H54 (cell line): Measurements from ENCODE around the gene C19orf33.

Source experiments
- DNase-seq: peaks from one replicate; pipeline ENCODE4 v3.0.0; 2011; ENCODE audit warnings: low spot score, mixed read lengths; ENCODE audit not compliant: insufficient read length
- FAIRE-seq: peaks from 3 replicates; lab custom pipeline; 2011; peaks lifted over from hg19 to GRCh38; lab: Jason Lieb, UNC
- POLR2A ChIP-seq: IDR thresholded peaks from 2 replicates; pipeline ENCODE4 v1.6.1; 2011; ENCODE audit warnings: low read depth, mild to moderate bottlenecking, low read length

The C19orf33 gene

DNA sequence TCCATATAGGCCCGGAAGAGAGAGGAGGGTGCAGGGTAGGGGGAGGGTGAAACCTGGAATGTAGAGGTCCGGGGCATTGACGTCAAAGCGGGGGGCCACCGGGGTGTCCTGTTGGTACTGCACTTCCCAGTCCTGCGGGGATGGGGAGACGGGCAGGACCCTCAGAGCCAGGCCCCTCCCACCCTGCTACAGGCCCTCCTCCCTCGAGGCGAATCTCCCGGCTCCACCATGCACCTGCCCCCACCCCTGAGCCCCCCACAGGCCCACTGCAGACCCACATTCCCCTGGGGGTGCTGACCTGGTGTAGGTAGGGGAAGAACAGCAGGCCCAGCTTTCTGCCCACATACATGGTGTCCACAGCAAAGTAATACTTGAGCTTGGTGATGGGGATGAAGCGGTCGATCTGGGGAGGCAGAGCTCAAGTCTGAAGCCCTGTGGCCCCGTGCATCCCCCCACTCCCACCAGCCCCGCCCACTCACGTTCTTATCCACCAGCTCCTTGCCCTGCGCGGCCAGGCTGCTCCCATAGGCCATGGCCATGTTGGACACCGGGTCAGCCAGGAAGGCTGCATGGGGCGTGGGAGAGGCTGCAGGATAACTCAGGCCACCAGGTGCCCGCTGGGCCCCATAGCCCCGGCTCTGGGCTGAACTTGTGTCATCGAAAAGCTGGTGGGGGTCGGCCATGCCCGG lies 5.0 kb downstream of the C19orf33 start:
- no peak for FAIRE-seq

DNA sequence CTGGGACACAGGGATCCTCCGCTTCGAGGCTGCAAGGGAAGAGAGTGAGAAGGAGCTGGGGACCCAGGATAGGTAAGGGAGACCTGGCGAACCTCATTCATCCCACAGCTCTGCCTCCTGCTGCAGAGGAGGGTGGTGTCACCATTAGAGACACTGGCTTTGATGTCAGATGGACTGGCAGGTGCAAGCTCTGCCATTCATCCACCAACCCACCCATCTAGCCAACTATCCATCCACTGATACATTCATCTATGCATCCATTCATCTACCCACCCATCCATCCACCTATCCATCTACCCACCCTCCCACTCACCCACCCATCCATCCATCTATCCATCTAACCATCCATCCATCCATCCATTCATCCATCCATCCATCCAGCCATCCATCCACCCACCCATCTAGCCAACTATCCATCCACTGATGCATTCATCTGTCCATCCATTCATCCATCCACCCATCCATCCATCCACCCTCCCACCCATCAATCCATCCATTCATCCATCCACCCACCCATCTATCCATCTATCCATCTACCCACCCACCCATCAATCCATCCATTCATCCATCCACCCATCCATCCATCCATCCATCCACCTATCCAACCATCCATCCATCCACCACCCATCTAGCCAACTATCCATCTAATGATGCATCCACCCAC lies 5.7 kb downstream of the C19orf33 start:
- no peak for FAIRE-seq
- TF ChIP-seq POLR2A, result no peak
- DNase-seq, result no peak

More for the DNA sequence above, 5.0 kb downstream of the C19orf33 start:
- no peak for TF ChIP-seq POLR2A
- DNase-seq, result no peak

GRCh38 chr19:38310279-38310670 lies 6.2 kb downstream of the C19orf33 start:
- FAIRE-seq, result no peak
- DNase-seq, result no peak
- no peak for TF ChIP-seq POLR2A

GRCh38 chr19:38310986-38311385 lies 6.9 kb downstream of the C19orf33 start:
- DNase-seq, result no peak
- no peak for TF ChIP-seq POLR2A
- no peak for FAIRE-seq

DNA sequence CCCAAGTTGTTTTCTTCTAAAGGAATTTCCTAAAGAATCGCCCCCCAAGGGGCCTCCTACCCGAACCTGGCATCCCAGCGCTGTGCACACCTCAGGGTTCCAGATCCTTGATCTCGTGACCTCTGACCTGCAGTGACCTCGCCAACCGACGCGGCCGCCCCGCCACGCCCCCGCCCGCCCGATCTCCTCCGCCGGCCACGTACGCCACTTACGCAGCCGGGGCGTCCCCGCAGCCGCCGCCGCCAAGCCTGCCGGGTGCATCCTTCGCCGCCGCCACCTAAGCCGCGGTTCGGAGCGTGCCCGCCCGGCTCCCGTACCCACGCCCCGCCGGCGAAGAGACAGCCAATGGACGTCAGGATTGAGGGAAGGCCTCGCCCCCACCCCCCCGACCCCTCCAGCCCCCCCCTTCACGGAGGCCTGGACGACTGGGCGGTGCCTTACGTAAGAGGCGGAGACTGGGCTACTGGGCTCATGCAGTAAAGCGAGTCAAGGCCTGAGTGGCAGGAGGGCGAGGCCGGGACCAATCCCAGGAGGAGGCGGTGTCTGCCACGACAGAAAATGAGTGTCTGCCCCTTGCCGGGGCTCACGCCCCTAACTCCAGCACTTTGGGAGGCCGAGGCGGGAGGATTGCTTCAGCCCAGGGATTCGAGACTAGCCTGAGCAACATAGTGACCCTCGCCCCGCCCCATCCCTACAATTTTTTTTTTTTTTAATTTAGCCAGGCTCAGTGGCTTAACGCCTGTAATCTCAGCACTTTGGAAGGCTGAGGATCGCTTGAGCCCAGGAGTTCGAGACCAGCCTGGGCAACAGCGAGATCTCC lies 11.8 kb downstream of the C19orf33 start, which contains the start of gene YIF1B:
TSS of gene YIF1B (minus strand) at position 291 of the 820 bp plus-strand sequence. CDS start at position 261, 30 bp downstream.
- DNase-seq (peak; percentile 99), FAIRE-seq (no peak)
- TF ChIP-seq POLR2A, result peak; percentile 70

DNA sequence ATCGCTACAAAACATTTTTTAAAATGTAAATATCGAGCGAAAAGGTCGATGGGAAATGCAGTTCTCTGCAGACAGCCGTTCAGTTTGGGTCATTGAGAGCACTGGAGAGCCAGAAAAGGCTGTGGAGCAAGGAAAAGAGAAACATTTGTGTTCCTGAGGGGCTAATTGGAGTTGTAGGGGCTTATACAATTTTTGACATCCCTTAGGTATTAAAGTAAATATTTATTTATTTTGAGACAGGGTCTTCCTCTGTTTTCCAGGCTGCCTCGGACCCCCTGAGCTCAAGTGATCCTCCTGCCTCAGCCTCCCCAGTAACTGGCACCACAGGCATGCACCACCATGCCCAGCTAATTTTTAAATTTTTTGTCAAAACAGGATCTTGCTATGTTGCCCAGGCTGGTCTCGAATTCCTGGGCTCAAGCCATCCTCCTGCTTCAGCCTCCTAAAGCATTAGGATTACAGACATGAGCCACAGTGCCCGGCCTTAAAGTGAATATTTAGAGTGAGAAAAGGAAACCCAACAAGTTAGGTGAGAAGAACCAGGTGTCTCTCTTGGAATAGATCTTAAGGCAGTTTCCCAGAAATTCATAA lies 12.5 kb downstream of the C19orf33 start:
- FAIRE-seq, result no peak
- peak; percentile 69 for DNase-seq
- TF ChIP-seq POLR2A, result no peak

DNA sequence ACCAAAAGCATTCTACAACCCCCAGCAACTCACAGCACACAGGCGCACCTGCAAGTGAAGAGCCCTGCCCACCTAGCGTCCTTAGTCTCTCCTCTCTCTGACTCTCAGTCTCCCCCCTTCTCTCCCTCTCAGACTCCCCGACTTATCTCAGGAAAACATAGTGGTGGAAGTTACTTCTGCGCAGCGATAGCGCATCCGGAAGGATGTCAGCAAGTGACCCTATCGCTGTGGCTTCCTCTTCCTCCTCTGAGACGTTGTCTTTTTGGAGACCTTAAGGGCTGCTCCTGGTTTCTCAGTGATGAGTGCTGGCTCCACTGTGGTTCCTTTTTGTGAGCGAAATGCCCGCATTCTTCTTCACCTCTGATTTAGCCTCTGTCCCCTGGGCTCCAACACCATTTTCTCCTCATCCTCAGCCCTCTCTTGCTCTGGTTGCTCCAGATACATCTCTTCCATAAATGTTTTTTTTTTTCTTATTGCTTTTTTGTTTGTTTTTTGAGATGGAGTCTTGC lies 13.1 kb downstream of the C19orf33 start:
- TF ChIP-seq POLR2A, result no peak
- no peak for DNase-seq
- FAIRE-seq, result no peak

DNA sequence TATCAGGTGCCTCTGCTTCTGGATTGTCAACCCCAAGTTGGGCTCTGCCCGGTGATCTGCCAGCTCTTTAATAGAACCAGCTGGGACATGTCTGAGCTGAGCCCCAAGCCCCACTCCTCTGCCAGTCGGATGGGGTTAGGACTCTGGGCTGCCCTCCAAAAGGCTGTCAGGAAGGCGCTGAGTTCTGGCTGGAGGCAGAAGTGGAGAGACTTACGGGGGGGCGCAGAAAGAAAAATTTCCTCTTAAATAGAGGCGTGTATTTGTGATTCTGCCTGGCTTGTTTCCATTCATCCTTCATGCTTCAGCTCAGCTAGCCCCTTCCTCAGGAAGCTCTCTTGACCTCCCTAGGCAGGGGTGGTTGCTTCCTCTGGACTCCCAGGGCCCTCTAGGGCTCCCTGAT lies 14.6 kb downstream of the C19orf33 start:
- FAIRE-seq (no peak), DNase-seq (no peak)
- no peak for TF ChIP-seq POLR2A

GRCh38 chr19:38319421-38320258 lies 15.6 kb downstream of the C19orf33 start, which contains the start of gene KCNK6:
KCNK6 (plus strand) TSS chr19:38319845; CDS start chr19:38319951, 106 bp downstream.
- DNase-seq (no peak), FAIRE-seq (no peak)
- TF ChIP-seq POLR2A, result 0 out of 2 replicates have a peak, but pooled peaks have one; percentile 15

- TF ChIP-seq POLR2A, result no peak
- no peak for FAIRE-seq
- DNase-seq, result no peak
These were observed 16.9 kb downstream of the C19orf33 start for GRCh38 chr19:38320969-38321339.

- no peak for TF ChIP-seq POLR2A
- FAIRE-seq (no peak), DNase-seq (no peak)
These were observed 17.7 kb downstream of the C19orf33 start for GRCh38 chr19:38321646-38322196.

GRCh38 chr19:38323291-38323690 lies 19.2 kb downstream of the C19orf33 start:
- no peak for DNase-seq
- FAIRE-seq, result no peak
- TF ChIP-seq POLR2A, result no peak
